SK-N-SH (cell line): Measurements from ENCODE around the gene GALNT16.

ENCODE experiments used
- CHD2 ChIP-seq: fragments of 150-350 bp; IDR thresholded peaks from 2 replicates; pipeline ENCODE4 v1.6.1; 2018; ENCODE audit warnings: low read length; ENCODE audit not compliant: partially characterized antibody
- GABPA ChIP-seq: IDR thresholded peaks from 2 replicates; pipeline ENCODE4 v1.4.0; 2012; ENCODE audit warnings: low read depth, mild to moderate bottlenecking
- GATA2 ChIP-seq: sonication (generic); formaldehyde crosslinking; IDR thresholded peaks from 2 replicates; pipeline ENCODE4 v1.5.0; 2020; ENCODE audit warnings: mild to moderate bottlenecking, missing genetic modification reagents
- IRF3 ChIP-seq: fragments of 150-350 bp; IDR thresholded peaks from 2 replicates; pipeline ENCODE4 v1.6.1; 2016; ENCODE audit warnings: mild to moderate bottlenecking, low read depth, low read length
- POLR2AphosphoS5 ChIP-seq: IDR thresholded peaks from 2 replicates; pipeline ENCODE4 v1.6.1; 2012; ENCODE audit warnings: low read depth, low read length
- RAD21 ChIP-seq: IDR thresholded peaks from 2 replicates; pipeline ENCODE4 v1.6.1; 2012; ENCODE audit warnings: mild to moderate bottlenecking, low read length
- TCF12 ChIP-seq: IDR thresholded peaks from 2 replicates; pipeline ENCODE4 v1.4.0; 2012
- TF ChIP-seq, protein P1 (sequence below): fragments of 200-600 bp; sonication (generic); IDR thresholded peaks from 2 replicates; pipeline ENCODE4 v1.6.1; 2017; ENCODE audit warnings: antibody characterized with exemption, mild to moderate bottlenecking, moderate library complexity
- TF ChIP-seq, protein P2 (sequence below): IDR thresholded peaks from 2 replicates; pipeline ENCODE4; 2012
- TF ChIP-seq, protein P3 (sequence below): IDR thresholded peaks from 2 replicates; pipeline ENCODE4 v1.4.0; 2012; ENCODE audit warnings: low read depth, borderline replicate concordance

DNA sequence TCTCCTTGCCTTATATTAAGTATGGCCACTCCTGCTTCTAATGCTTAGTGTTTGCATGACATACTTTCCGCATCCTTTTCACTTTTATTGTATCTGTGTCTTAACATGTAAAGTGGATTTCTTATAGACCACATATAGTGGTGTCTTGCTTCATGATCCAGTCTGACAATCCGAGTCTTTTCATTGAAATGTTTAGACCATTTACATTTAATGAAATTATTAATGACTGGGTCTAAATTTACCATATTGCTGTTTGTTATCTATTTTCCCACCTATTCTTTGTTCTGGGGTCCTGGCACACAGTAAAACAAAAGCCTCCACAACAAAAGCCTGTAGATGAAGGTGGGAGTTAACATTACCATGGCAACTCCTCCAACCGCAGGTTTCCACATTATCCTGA is 115.2 kb downstream of the GALNT16 start:
- TF ChIP-seq, protein P1, sequence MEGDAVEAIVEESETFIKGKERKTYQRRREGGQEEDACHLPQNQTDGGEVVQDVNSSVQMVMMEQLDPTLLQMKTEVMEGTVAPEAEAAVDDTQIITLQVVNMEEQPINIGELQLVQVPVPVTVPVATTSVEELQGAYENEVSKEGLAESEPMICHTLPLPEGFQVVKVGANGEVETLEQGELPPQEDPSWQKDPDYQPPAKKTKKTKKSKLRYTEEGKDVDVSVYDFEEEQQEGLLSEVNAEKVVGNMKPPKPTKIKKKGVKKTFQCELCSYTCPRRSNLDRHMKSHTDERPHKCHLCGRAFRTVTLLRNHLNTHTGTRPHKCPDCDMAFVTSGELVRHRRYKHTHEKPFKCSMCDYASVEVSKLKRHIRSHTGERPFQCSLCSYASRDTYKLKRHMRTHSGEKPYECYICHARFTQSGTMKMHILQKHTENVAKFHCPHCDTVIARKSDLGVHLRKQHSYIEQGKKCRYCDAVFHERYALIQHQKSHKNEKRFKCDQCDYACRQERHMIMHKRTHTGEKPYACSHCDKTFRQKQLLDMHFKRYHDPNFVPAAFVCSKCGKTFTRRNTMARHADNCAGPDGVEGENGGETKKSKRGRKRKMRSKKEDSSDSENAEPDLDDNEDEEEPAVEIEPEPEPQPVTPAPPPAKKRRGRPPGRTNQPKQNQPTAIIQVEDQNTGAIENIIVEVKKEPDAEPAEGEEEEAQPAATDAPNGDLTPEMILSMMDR: no peak
- TF ChIP-seq IRF3 (no peak), POLR2AphosphoS5 (no peak), GATA2 (CRISPR knock-in tag) (no peak), TCF12 (no peak), GABPA (no peak), CHD2 (no peak), RAD21 (no peak)
- TF ChIP-seq, protein P2, sequence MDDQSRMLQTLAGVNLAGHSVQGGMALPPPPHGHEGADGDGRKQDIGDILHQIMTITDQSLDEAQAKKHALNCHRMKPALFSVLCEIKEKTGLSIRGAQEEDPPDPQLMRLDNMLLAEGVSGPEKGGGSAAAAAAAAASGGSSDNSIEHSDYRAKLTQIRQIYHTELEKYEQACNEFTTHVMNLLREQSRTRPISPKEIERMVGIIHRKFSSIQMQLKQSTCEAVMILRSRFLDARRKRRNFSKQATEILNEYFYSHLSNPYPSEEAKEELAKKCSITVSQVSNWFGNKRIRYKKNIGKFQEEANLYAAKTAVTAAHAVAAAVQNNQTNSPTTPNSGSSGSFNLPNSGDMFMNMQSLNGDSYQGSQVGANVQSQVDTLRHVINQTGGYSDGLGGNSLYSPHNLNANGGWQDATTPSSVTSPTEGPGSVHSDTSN: no peak
- TF ChIP-seq, protein P3, sequence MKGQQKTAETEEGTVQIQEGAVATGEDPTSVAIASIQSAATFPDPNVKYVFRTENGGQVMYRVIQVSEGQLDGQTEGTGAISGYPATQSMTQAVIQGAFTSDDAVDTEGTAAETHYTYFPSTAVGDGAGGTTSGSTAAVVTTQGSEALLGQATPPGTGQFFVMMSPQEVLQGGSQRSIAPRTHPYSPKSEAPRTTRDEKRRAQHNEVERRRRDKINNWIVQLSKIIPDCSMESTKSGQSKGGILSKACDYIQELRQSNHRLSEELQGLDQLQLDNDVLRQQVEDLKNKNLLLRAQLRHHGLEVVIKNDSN: no peak
